Measurements from ENCODE around the gene VWCE. TPM values are rescaled to one million over a fixed set of nuclear protein-coding genes. Genes with fewer than 3 reads are reported as not detected.

VWCE gene
- total RNA-seq, 3 donors from 2014 or later (not counting 1 experiment from before 2014, with no cell fraction given) = 0.61 to 0.95 (median 0.82) TPM

DNA sequence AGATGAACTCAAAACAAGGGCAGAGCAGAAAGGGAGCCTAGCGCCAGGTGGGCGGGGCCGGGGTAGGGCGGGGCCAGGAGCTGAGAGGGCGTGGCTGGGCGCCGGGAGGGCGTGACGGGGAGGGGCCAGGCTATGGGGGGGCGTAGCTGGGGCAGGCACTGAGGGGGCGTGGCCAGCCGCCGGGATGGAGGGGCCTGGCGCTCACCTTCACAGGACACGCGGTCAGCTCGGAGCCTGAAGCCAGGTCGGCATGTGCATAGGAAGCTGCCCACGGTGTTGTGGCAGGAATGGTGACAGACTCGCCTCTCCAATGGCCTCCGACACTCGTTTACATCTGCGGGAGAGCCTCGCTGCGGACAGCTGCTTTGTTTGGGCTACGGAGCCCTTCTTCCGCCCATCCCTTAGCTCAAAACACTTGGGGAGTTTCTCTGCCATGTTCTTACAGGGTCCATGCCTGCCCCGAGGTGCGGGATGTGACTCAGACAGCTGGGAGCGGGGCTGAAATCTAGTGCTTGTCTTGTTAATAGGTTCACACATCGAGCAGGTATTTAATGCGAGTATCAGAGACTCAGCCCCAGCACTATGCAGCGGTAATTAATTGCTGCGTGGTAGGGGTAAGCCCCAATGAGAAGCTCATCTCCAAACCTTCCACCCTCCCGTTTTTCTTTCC is 13.4 kb downstream of the VWCE start:
- 83% methylated on average over 35 of the region's 35 CpGs for WGBS (ENCODE audit: insufficient coverage)
- Histone ChIP-seq H3K4me3 (ENCODE audit: low read length) (no peak overlapping the region), H3K36me3 (ENCODE audit: control insufficient read depth, insufficient read depth, low read length) (no peaks in the 10 kb centered on the region), H3K4me1 (ENCODE audit: control insufficient read depth, insufficient read depth, low read length) (no peaks in the 10 kb centered on the region), H3K9me3 (ENCODE audit: control insufficient read depth, insufficient read depth, low read length) (no peaks in the 10 kb centered on the region), H3K27me3 (ENCODE audit: control insufficient read depth, insufficient read depth, low read length) (no peaks in the 10 kb centered on the region), H3K27ac (ENCODE audit: low read length) (no peak overlapping the region)
- no peaks in the 10 kb centered on the region for H3K9me3 Mint-ChIP-seq
- H3K4me3 Mint-ChIP-seq = no peak overlapping the region
- intact Hi-C loops (cut with micrococcal nuclease) = no loop called here
- H3K27ac Mint-ChIP-seq = no peak overlapping the region
- no peaks in the 10 kb centered on the region for H3K27me3 Mint-ChIP-seq (ENCODE audit: low read depth in 2 of 2)
- ATAC-seq (peak in 2 of 3 donors; percentile 60 to 69), DNase-seq (no peak)
- no peaks in the 10 kb centered on the region for H3K4me1 Mint-ChIP-seq
- TF ChIP-seq, protein P1, sequence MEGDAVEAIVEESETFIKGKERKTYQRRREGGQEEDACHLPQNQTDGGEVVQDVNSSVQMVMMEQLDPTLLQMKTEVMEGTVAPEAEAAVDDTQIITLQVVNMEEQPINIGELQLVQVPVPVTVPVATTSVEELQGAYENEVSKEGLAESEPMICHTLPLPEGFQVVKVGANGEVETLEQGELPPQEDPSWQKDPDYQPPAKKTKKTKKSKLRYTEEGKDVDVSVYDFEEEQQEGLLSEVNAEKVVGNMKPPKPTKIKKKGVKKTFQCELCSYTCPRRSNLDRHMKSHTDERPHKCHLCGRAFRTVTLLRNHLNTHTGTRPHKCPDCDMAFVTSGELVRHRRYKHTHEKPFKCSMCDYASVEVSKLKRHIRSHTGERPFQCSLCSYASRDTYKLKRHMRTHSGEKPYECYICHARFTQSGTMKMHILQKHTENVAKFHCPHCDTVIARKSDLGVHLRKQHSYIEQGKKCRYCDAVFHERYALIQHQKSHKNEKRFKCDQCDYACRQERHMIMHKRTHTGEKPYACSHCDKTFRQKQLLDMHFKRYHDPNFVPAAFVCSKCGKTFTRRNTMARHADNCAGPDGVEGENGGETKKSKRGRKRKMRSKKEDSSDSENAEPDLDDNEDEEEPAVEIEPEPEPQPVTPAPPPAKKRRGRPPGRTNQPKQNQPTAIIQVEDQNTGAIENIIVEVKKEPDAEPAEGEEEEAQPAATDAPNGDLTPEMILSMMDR (IDR thresholded peaks at IDR 0.05) = no peak
- no peaks in the 10 kb centered on the region for H3K36me3 Mint-ChIP-seq

DNA sequence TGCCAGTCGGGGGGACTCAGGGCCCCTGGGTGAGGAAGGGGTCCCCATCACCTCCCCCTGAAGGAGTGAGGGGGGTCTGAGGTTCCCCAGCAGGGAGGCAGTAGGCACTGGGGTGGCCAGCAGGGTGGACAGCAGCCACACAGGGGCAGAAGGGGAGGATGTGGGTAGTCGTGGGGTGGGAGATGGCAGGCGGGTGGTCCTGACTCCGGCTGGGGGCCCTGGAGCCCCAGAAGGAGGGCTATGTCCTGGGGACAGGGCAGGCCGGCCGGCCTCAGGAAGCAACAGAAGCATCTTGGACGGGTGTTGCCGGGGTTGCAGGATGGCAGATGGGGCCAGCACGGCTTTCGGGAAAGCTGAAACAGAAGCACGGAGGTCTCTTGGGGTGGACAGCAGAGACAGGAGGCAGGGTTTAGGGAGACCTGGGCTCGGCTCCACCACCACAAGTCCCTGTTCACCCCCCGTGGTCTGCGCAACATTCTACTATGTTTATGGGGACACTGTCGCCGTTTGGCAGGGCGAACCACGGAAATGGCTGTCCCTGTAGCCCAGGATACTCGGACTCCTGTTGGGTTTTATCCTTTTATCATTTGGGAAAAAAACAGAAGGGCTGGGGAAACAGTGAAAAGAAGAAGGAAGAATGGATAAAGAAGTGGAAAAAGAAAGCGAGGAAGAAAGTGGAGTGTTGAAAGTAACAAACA is 14.1 kb downstream of the VWCE start:
- Mint-ChIP-seq H3K36me3 (no peaks in the 10 kb centered on the region), H3K4me3 (no peak overlapping the region), H3K4me1 (no peaks in the 10 kb centered on the region), H3K9me3 (no peaks in the 10 kb centered on the region), H3K27ac (no peak overlapping the region), H3K27me3 (ENCODE audit: low read depth in 2 of 2) (no peaks in the 10 kb centered on the region)
- 94% methylated on average over 20 of the region's 20 CpGs for WGBS (ENCODE audit: insufficient coverage)
- H3K9me3 ChIP-seq (ENCODE audit: control insufficient read depth, insufficient read depth, low read length) = no peaks in the 10 kb centered on the region
- TF ChIP-seq, protein P1 (IDR thresholded peaks at IDR 0.05) = no peak
- DNase-seq (no peak), ATAC-seq (no peak)
- H3K36me3 ChIP-seq (ENCODE audit: control insufficient read depth, insufficient read depth, low read length) = no peaks in the 10 kb centered on the region
- intact Hi-C loops (cut with micrococcal nuclease) = no loop called here
- no peak overlapping the region for H3K27ac ChIP-seq (ENCODE audit: low read length)
- no peaks in the 10 kb centered on the region for H3K27me3 ChIP-seq (ENCODE audit: control insufficient read depth, insufficient read depth, low read length)
- H3K4me3 ChIP-seq (ENCODE audit: low read length) = no peak overlapping the region
- H3K4me1 ChIP-seq (ENCODE audit: control insufficient read depth, insufficient read depth, low read length) = no peaks in the 10 kb centered on the region

DNA sequence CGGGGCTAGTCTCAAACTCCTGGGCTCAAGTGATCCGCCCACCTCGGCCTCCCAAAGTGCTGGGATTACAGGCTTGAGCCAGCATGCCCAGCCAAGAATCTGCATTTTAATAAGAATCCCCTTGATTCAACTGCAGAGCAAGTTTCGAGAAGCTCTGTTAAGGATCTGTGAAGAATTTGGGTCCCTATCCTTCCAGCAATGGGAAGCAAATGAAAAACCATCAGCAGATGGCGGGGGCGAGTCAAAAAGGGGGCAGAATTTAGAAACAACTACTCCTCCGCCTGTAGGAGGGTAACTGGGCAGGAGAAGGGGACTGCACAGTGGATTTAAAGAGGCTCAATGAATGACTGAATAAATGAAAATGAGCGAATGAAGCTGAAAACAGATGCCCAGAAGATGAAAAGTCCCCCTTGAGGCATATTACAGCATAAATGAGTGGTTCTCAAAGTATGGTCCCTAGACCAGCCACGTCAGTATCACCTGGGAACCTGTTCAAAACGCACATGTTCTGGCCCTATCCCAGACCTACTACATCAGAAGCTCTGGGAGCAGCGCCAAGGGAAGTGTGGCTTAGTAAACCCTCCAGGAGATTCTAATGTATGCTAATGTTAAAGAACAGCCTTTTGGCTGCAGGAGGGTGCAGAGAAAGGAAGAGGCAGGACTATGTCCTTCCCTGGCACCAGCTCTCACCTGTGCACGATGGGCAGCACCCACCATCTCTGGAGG is 15.0 kb downstream of the VWCE start:
- H3K4me1 Mint-ChIP-seq = no peaks in the 10 kb centered on the region
- no peaks in the 10 kb centered on the region for H3K36me3 ChIP-seq (ENCODE audit: control insufficient read depth, insufficient read depth, low read length)
- no peak overlapping the region for H3K27ac Mint-ChIP-seq
- H3K4me3 Mint-ChIP-seq = no peak overlapping the region
- no peaks in the 10 kb centered on the region for H3K27me3 ChIP-seq (ENCODE audit: control insufficient read depth, insufficient read depth, low read length)
- ATAC-seq = no peak
- H3K9me3 Mint-ChIP-seq = no peaks in the 10 kb centered on the region
- no peak overlapping the region for H3K4me3 ChIP-seq (ENCODE audit: low read length)
- no peak for DNase-seq
- TF ChIP-seq, protein P1 (IDR thresholded peaks at IDR 0.05) = no peak
- WGBS (ENCODE audit: insufficient coverage) = 96% methylated on average over 12 of the region's 12 CpGs
- no peaks in the 10 kb centered on the region for H3K36me3 Mint-ChIP-seq
- intact Hi-C loops (cut with micrococcal nuclease) = no loop called here
- H3K4me1 ChIP-seq (ENCODE audit: control insufficient read depth, insufficient read depth, low read length) = no peaks in the 10 kb centered on the region
- no peak overlapping the region for H3K27ac ChIP-seq (ENCODE audit: low read length)
- H3K27me3 Mint-ChIP-seq (ENCODE audit: low read depth in 2 of 2) = no peaks in the 10 kb centered on the region
- H3K9me3 ChIP-seq (ENCODE audit: control insufficient read depth, insufficient read depth, low read length) = no peaks in the 10 kb centered on the region
